Spinal cord (tissue), 10 donors: ENCODE results near the gene TOM1L2. TPM values are rescaled to one million over a fixed set of nuclear protein-coding genes. Genes with fewer than 3 reads are reported as not detected.

Source experiments
- DNase-seq, 6 donors: peaks; one replicate each; pipeline versions ENCODE4 v3.0.0 to v3.0.0-alpha.2; 2013 to 2015; ENCODE audit warnings: low spot score in 6 of 6, low read depth in 4 of 6
- H3K27ac ChIP-seq: one replicate; pipeline ENCODE4 v1.5.1; 2013; ENCODE audit warnings: low read depth, low read length, control low read depth
- H3K27me3 ChIP-seq: one replicate; pipeline ENCODE4 v1.6.1; 2013; ENCODE audit warnings: low read length; ENCODE audit not compliant: control insufficient read depth, insufficient read depth
- H3K36me3 ChIP-seq: one replicate; pipeline ENCODE4 v1.6.1; 2013; ENCODE audit warnings: low read length; ENCODE audit not compliant: control insufficient read depth, insufficient read depth
- H3K4me1 ChIP-seq: one replicate; pipeline ENCODE4 v1.6.1; 2013; ENCODE audit warnings: low read length; ENCODE audit not compliant: control insufficient read depth, insufficient read depth
- H3K4me3 ChIP-seq: one replicate; pipeline ENCODE4 v1.5.1; 2013; ENCODE audit warnings: low read depth, low read length, control low read depth
- H3K9me3 ChIP-seq: one replicate; pipeline ENCODE4 v1.6.1; 2013; ENCODE audit warnings: low read length; ENCODE audit not compliant: control insufficient read depth, insufficient read depth
- WGBS: methylation state at CpG from one replicate; pipeline ENCODE4 v1.1.5; 2013; ENCODE audit warnings: missing lambda C conversion rate; ENCODE audit not compliant: insufficient coverage; 5-methylcytosine and 5-hydroxymethylcytosine counted together
- polyA plus RNA-seq, 2 donors: library from polyadenylated mRNA; unstranded; fragments of 120-200 nt; gene quantifications; one replicate each; pipeline ENCODE4 v1.2.1, GENCODE V29; 2013; ENCODE audit not compliant: insufficient read length in 2 of 2
- total RNA-seq, 2 donors: library from RNA; depleted of rRNA in 1 of 2; stranded (reverse); fragments of 120-200 nt in 1 of 2; fragments of >200 nt in 1 of 2; gene quantifications; one replicate each; pipeline versions ENCODE4 v1.2.3 to v1.2.4, GENCODE V29; 2013 to 2014
- donor health status: healthy.

Gene TOM1L2
- total and polyA plus RNA-seq, 4 donors, result 44.3 to 121 (median 75.7) TPM

GRCh38 chr17:17800504-17801021 is 171.6 kb downstream of the TOM1L2 start:
- Histone ChIP-seq H3K27ac (no peak overlapping the region), H3K9me3 (no peaks in the 10 kb centered on the region), H3K36me3 (peaks cover 96% of the 10 kb centered on the region), H3K4me3 (no peak overlapping the region), H3K27me3 (no peaks in the 10 kb centered on the region), H3K4me1 (peaks cover 18% of the 10 kb centered on the region)
- no peak for DNase-seq
- WGBS, result 87% methylated on average over 12 of the region's 12 CpGs

GRCh38 chr17:17798573-17799255 is 173.5 kb downstream of the TOM1L2 start:
- Histone ChIP-seq H3K27me3 (no peaks in the 10 kb centered on the region), H3K27ac (no peak overlapping the region), H3K4me3 (no peak overlapping the region), H3K36me3 (peaks cover 98% of the 10 kb centered on the region), H3K4me1 (peaks cover 24% of the 10 kb centered on the region), H3K9me3 (no peaks in the 10 kb centered on the region)
- DNase-seq, result no peak
- WGBS, result 93% methylated on average over 12 of the region's 16 CpGs

- peaks cover 98% of the 10 kb centered on the region for H3K36me3 ChIP-seq
- DNase-seq, result no peak
- no peaks in the 10 kb centered on the region for H3K27me3 ChIP-seq
- no peak overlapping the region for H3K4me3 ChIP-seq
- WGBS, result 92% methylated on average over 25 of the region's 25 CpGs
- peaks cover 30% of the 10 kb centered on the region for H3K4me1 ChIP-seq
- no peak overlapping the region for H3K27ac ChIP-seq
- H3K9me3 ChIP-seq, result no peaks in the 10 kb centered on the region
These were observed 174.1 kb downstream of the TOM1L2 start for GRCh38 chr17:17798010-17798556.

- Histone ChIP-seq H3K4me3 (no peak overlapping the region), H3K9me3 (no peaks in the 10 kb centered on the region), H3K27ac (no peak overlapping the region), H3K4me1 (peaks cover 38% of the 10 kb centered on the region), H3K36me3 (peaks cover 94% of the 10 kb centered on the region), H3K27me3 (no peaks in the 10 kb centered on the region)
- 93% methylated on average over 29 of the region's 30 CpGs for WGBS
- DNase-seq, result no peak
These were observed 174.9 kb downstream of the TOM1L2 start for GRCh38 chr17:17797119-17797809.

GRCh38 chr17:17796787-17797061 is 175.5 kb downstream of the TOM1L2 start:
- Histone ChIP-seq H3K27ac (no peak overlapping the region), H3K4me3 (no peak overlapping the region)
- WGBS, result 88% methylated on average over 13 of the region's 13 CpGs

GRCh38 chr17:17795946-17796786 is 176.0 kb downstream of the TOM1L2 start:
- Histone ChIP-seq H3K27me3 (no peaks in the 10 kb centered on the region), H3K4me3 (no peak overlapping the region), H3K36me3 (peaks cover 86% of the 10 kb centered on the region), H3K9me3 (no peaks in the 10 kb centered on the region), H3K27ac (no peak overlapping the region), H3K4me1 (peaks cover 45% of the 10 kb centered on the region)
- DNase-seq, result no peak
- 96% methylated on average over 38 of the region's 40 CpGs for WGBS

More at GRCh38 chr17:17796787-17797061, 175.5 kb downstream of the TOM1L2 start:
- Histone ChIP-seq H3K4me1 (peaks cover 40% of the 10 kb centered on the region), H3K27me3 (no peaks in the 10 kb centered on the region), H3K36me3 (peaks cover 91% of the 10 kb centered on the region), H3K9me3 (no peaks in the 10 kb centered on the region)
- no peak for DNase-seq

- H3K4me3 ChIP-seq, result no peak overlapping the region
- peaks cover 77% of the 10 kb centered on the region for H3K36me3 ChIP-seq
- WGBS, result 90% methylated on average over 12 of the region's 12 CpGs
- H3K9me3 ChIP-seq, result no peaks in the 10 kb centered on the region
- no peak overlapping the region for H3K27ac ChIP-seq
- DNase-seq, result no peak
- no peaks in the 10 kb centered on the region for H3K27me3 ChIP-seq
- peaks cover 54% of the 10 kb centered on the region for H3K4me1 ChIP-seq
These were observed 176.9 kb downstream of the TOM1L2 start for GRCh38 chr17:17795296-17795695.

- H3K4me3 ChIP-seq, result no peak overlapping the region
These were observed 177.8 kb downstream of the TOM1L2 start for GRCh38 chr17:17794382-17794781.

More at GRCh38 chr17:17794382-17794781, 177.8 kb downstream of the TOM1L2 start:
- 93% methylated on average over 31 of the region's 31 CpGs for WGBS
- H3K27me3 ChIP-seq, result no peaks in the 10 kb centered on the region
- peaks cover 68% of the 10 kb centered on the region for H3K36me3 ChIP-seq
- peaks cover 58% of the 10 kb centered on the region for H3K4me1 ChIP-seq
- H3K27ac ChIP-seq, result no peak overlapping the region
- no peaks in the 10 kb centered on the region for H3K9me3 ChIP-seq
- DNase-seq, result no peak
